ENCODE results near the gene CTSO. TPM values are rescaled to one million over a fixed set of nuclear protein-coding genes. Genes with fewer than 3 reads are reported as not detected.
A peak's percentile ranks its signal among the peaks of the same experiment; 100 is the strongest.

The CTSO gene
- 9.0 TPM for total RNA-seq
- long read RNA-seq, transcript CTSO-201 (8 exons, 2,954 nt): major isoform, 12 of 15 reads
- long read RNA-seq, partial matches to known transcripts: 3 of 15 reads
- long read RNA-seq, other reads (novel, unspliced or antisense): 0 of 15 reads

GRCh38 chr4:155953151-155954117, at the start of gene CTSO:
Gene CTSO, minus strand, starts transcription at chr4:155953866. Its CDS starts 19 bp downstream, at chr4:155953847.
- DNase-seq (ENCODE audit: low spot score): peak; percentile 82
- intact Hi-C loops (cut with DNase I): loop anchor here (2.0 to 10.0 kb wide), 3 partner anchors 145 to 549 kb away; no protein-coding TSS in a partner anchor

GRCh38 chr4:156000491-156000890, 46.8 kb upstream of the CTSO start:
- DNase-seq (ENCODE audit: low spot score): no peak
- intact Hi-C loops (cut with DNase I): no loop called here

GRCh38 chr4:155999725-156000124, 46.1 kb upstream of the CTSO start:
- intact Hi-C loops (cut with DNase I): no loop called here
- DNase-seq (ENCODE audit: low spot score): no peak

- intact Hi-C loops (cut with DNase I): no loop called here
- no peak for DNase-seq (ENCODE audit: low spot score)
Observed at GRCh38 chr4:155995069-155995468, 41.4 kb upstream of the CTSO start.

GRCh38 chr4:155984106-155984797, 30.6 kb upstream of the CTSO start:
- intact Hi-C loops (cut with DNase I): no loop called here

GRCh38 chr4:155982736-155983385, 29.2 kb upstream of the CTSO start:
- DNase-seq (ENCODE audit: low spot score): no peak
- intact Hi-C loops (cut with DNase I): no loop called here

More at GRCh38 chr4:155984106-155984797, 30.6 kb upstream of the CTSO start:
- DNase-seq (ENCODE audit: low spot score): no peak

- no peak for DNase-seq (ENCODE audit: low spot score)
- intact Hi-C loops (cut with DNase I): no loop called here
Observed at GRCh38 chr4:155978810-155979209, 25.1 kb upstream of the CTSO start.

- DNase-seq (ENCODE audit: low spot score): no peak
- intact Hi-C loops (cut with DNase I): no loop called here
Observed at GRCh38 chr4:155975511-155975910, 21.8 kb upstream of the CTSO start.

- intact Hi-C loops (cut with DNase I): no loop called here
Observed at GRCh38 chr4:155974996-155975395, 21.3 kb upstream of the CTSO start.

GRCh38 chr4:155974476-155974749, 20.7 kb upstream of the CTSO start:
- no peak for DNase-seq (ENCODE audit: low spot score)
- intact Hi-C loops (cut with DNase I): no loop called here

More at GRCh38 chr4:155974996-155975395, 21.3 kb upstream of the CTSO start:
- DNase-seq (ENCODE audit: low spot score): no peak

- intact Hi-C loops (cut with DNase I): no loop called here
- no peak for DNase-seq (ENCODE audit: low spot score)
Observed at GRCh38 chr4:155973639-155974475, 20.2 kb upstream of the CTSO start.

- DNase-seq (ENCODE audit: low spot score): no peak
- intact Hi-C loops (cut with DNase I): no loop called here
Observed at GRCh38 chr4:155972098-155972497, 18.4 kb upstream of the CTSO start.

GRCh38 chr4:155966731-155967395, 13.2 kb upstream of the CTSO start:
- intact Hi-C loops (cut with DNase I): no loop called here
- DNase-seq (ENCODE audit: low spot score): no peak

GRCh38 chr4:155966171-155966570, 12.5 kb upstream of the CTSO start:
- DNase-seq (ENCODE audit: low spot score): no peak
- intact Hi-C loops (cut with DNase I): no loop called here

- DNase-seq (ENCODE audit: low spot score): no peak
- intact Hi-C loops (cut with DNase I): no loop called here
Observed at GRCh38 chr4:155964016-155964891, 10.6 kb upstream of the CTSO start.

- DNase-seq (ENCODE audit: low spot score): no peak
- intact Hi-C loops (cut with DNase I): no loop called here
Observed at GRCh38 chr4:155962767-155963166, 9.1 kb upstream of the CTSO start.

GRCh38 chr4:155961575-155961974, 7.9 kb upstream of the CTSO start:
- no peak for DNase-seq (ENCODE audit: low spot score)
- intact Hi-C loops (cut with DNase I): no loop called here

- no peak for DNase-seq (ENCODE audit: low spot score)
- intact Hi-C loops (cut with DNase I): no loop called here
Observed at GRCh38 chr4:155960522-155960921, 6.9 kb upstream of the CTSO start.
